HG02588 (cell line): Measurements from ENCODE around the gene SUN2.

ENCODE experiments used
- ATAC-seq: cut with Tn5 transposase; IDR thresholded peaks from one replicate; pipeline ENCODE4 v1.9.1; 2021; ENCODE audit warnings: mild to moderate bottlenecking, moderate library complexity; ENCODE audit not compliant: unreplicated experiment

The SUN2 gene

DNA sequence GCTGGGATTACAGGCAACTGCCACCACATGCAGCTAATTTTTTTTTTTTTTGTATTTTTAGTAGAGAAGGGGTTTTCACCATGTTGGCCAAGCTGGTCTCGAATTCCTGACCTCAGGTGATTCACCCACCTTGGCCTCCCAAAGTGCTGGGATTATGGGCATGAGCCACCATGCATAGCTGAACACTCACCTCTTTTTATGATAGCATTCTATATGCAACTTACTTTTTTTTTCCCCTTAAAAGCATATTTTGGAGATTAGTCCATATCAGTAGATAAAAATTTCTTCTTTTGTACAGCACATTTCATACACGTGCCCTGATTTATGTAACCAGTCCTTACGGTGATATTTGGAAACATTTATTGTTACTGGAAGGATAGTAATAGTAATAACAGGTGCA lies 35.4 kb downstream of the SUN2 start:
- ATAC-seq = no peak

DNA sequence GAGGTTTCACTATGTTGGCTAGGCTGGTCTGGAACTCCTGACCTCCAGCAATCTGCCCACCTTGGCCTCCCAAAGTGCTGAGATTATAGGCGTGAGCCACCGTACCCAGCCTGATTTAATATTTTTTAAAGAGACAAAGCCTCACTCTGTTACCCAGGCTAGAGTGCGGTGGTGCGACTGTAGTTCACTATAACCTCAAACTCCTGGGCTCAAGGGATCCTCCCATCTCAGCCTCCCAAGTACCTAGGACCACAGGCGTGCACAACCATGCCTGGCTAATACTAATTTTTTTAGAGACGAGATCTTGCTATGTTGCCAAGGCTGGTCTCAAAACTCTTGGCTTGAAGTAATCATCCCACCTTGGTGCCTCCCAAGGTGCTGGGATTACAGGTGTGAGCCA lies 36.6 kb downstream of the SUN2 start:
- no peak for ATAC-seq

DNA sequence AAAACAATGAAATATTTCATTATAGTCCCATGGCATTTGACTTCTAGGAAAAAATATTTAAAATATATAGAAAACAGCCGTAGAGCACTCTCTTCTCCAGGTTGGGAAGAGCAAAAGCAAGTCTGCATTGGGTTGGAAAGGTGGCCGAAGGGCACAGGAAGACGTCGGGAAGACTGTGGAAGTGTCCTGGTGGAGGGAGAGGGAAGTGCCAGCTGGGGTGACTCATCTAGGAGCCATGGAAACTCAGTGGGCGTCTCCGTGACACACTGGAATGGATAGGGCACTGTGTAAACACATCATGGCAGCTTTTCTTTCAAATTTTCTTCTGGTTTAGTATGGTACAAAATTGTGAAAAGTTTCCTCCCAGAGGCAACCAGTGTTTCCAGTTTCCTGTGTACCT lies 37.4 kb downstream of the SUN2 start:
- ATAC-seq = no peak

DNA sequence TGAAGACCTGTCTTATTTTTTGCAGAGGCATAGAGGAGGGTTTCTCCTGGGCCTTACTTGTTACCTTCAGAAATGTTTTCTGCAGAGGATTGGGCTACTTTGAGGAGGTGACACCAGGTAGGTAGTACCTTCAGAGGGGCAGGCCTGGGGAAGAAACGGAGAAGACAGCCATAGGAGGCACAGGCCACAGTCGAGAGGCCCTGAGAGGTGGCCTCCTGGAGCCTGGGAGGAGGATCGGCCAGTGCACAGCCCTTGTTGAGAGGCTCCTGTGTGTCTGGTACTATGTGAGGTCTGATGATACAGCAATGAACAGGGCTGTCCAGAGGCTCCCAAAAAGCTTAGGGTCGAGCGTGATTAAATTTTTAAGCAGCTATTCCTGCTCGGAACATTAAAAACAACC lies 38.6 kb downstream of the SUN2 start:
- ATAC-seq = no peak

DNA sequence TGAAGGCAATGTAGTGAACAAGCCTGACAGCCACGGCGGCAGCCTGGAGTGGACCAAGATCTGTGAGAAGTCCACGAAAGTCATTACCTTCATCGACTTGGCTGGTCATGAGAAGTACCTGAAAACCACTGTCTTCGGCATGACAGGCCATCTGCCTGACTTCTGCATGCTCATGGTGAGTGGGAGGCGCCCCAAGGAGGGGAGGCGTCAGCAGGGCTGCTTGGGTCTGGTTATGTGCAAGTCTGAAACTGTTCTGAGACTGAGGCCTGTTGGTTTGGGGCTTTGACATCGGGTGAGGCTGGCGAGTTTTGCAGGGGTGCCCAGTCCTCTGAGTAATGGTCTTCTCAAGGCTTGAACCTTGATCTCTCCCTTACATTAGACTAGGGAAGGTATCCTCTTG lies 39.0 kb downstream of the SUN2 start:
- no peak for ATAC-seq

DNA sequence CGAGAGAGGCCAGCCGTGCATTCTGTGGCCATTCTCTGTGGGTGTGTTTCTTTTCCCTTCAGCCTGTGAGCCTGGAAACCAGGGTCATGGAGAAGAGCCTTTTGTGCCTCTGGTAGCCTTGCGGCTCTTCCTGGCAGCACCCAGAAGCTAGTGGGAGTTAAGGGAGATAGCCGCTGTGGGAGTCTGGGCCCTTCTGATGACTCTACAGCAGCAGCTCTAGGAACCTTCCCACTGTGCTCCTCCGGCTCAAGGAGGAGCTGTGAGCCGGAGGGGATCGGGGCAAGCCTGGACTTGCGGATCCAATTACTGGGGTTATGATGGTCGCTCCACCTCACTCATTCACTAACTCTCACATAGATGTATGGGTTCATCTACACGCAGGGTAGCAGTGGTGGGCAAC lies 39.5 kb downstream of the SUN2 start:
- ATAC-seq = no peak

DNA sequence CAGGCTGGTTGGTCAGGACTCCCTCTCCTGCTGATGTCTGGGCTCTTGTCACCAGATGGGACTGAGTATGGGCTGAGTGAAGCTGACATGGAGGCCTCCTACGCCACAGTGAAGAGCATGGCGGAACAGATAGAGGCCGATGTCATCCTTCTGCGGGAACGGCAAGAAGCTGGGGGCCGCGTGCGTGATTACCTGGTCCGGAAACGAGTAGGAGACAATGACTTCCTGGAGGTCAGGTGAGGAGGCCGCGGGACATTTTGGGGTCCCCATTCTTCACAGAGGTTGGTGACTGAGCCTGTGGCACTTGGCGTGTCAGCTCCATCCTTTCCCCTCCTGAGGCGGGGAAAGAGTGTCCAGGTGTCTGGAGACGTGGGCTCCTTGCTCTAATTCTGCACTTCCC lies 39.9 kb downstream of the SUN2 start:
- ATAC-seq = no peak

DNA sequence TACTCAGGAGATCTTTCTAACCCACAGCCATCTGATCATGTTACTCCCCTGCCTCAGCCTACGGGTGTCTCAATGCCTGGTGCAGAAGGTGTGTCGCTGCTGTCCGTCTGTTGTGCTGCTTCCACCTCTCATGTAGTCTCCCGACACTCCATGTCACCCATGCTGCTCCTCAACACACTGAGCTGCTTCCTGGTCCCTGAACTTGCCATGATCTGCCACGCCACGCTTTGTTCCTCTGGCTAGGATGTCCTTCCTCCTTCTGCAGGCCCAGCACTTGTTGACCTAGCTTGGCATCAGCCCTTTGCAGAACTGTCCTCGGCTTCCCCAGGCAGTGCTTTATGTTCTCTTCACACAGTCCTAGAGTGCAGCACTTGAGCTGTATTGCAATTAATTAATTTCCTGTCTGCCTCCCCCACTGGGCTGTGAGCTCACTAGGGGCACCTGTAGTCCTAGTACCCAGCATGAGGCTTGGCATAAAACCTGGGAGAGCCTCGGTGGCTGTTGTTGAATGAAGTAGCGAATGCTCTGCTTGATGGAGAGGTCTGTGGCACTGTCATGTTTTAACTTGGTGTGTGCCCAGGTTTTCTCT lies 40.5 kb downstream of the SUN2 start:
- no peak for ATAC-seq

DNA sequence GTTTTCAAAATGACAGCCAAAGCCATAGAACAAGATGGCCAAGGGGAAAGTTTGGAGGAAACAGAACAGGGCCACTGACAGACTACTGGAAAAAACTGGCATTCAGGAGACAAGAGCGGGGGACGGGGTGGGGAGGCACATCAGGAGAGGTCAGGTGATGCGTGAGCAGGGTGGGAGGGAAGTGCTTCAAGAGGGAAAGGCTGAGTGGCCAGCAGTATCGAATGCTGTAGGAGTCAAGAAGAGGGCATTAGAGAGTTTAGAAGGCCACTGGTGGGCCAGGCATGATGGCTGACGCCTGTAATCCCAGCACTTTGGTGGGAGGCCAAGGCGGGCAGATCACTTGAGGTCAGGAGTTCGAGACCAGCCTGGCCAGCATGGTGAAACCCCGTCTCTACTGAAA lies 41.9 kb downstream of the SUN2 start:
- ATAC-seq = no peak

DNA sequence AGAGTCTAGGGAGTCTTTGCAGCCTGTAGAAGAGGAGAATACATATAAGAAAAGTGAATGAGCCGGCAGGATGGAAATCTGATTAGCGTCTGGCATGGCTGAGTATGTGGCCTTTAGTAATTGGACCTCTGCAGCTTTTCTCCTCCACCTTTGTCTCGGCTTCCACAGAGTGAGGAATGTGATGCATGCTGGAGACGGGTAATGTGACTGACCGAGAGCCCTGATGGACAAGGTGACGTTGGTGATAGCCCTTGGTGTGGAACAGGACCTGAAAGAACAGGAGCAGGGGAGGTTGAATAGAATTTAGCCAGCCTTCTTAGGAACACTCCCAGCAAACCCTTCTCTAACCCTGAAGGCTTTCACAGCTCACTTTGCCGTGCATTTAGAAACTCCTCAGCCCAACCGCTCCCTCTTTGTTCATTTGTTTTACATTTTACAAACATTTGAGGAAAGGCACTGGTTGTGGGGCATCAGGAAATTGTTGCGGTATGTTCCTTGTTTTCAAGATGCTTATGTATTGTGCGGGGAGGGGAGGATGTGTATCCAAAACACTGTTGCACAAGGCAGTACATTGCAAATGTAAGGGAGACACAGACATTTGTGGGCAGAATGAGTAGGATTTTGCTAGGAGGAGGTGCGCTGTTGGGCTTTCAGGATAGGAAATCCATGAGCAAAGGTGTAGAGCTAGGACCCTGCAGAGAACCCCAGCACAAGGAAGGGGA lies 43.2 kb downstream of the SUN2 start:
- no peak for ATAC-seq

DNA sequence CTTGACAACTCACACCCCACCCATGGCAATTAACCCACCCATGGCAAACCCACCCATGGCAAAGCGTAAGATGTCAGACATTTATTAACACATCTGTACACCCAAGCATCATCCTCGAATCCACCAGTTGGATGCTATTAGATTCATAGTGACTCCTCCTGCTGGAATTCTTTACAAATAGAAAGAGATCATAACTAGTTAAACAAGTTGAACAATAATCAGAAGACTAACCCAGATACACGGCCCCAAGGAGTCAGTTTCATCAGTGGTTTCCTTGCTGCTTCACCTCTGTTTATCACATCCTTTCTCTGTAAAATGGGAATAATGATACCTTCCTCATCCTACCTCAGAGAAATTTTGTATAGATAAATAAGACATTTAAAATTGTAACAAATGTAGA lies 44.9 kb downstream of the SUN2 start:
- no peak for ATAC-seq

DNA sequence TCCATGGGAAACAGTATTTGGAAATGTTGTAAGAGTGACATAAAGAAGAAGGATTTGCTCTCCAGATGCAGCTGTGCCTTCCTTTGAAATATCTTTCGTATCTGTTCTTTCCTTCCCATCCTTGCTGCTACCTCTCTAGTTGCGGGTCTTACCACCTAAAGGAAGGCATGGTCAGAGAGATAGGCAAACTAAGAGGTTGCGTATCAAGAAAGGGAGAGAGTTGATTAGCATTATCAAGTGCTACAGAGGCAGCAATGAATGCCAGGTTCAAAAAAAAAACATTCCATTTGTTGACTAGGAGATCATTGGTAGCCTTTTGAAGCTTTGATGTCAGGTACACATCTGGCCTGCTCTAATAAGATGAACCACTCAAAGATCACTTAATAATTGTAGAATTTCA lies 45.4 kb downstream of the SUN2 start:
- ATAC-seq = no peak

DNA sequence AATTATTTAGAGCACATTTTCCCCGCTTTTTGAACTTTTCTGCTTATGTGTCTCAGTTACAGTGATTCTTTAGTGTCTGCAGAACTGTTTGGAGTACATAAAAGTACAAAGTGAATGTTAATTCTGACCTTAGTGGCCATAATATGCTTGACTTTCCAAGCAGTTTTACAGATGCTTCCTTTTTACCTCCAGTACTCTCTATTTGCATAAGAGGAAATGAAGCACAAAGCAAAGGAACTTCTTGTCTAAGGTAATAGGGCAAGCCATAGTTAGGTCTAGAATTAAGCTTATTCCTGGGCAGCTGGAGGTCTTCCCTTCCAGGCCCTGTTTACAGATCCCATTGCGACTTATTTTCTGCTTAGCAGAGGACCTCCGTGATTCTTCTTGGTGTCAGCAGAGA lies 46.5 kb downstream of the SUN2 start:
- no peak for ATAC-seq

DNA sequence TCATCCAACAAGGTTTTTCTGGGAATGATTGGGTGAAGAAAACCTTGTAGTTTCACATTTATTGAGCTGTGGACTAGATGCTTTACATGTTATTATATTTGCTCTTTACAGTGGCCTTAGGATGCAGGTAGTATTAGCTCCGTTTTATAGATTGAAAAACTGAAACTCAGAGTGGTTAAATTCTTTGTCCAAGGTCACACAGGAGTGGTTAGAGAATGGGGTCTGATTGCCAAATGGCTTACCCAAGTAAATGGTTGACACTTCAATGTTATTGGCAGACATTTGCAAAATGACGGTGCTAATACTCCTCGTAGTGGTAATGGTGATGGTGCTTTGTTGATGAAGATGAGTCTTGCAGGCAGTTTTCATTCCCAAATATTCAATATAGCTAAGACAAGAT lies 47.8 kb downstream of the SUN2 start:
- no peak for ATAC-seq

DNA sequence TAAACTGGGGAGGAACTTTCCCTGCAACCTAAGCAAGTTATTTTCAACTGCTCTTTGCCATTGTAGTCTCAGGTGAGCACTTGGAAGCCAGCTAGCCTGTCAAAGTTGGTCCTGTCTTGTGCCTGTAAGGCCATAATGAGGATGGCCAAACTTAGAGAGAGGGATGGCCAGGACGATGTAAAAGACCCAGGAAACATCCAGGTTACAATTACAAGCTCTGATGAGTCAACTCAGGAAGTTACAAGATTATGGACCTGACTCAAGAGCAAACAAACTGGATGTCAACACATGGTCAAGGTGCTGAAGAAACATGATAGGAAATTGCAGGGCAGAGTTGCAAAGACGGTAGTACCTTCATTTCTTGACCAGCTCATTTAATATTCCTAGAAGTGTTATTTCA lies 48.5 kb downstream of the SUN2 start:
- ATAC-seq = no peak

DNA sequence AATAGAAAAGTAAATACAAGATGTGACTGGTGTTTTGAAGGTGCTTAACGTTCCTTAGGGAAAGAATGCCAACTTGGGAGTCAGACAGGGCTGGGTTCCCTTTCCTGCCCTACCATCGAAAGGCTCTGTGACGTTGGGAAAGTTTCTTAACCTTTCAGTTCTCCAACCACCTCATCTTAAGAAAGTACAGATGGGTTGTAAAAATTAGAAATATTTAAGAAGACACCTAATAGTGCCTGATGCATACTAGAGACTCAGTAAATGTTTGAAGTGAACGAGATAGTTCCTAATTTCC lies 49.0 kb downstream of the SUN2 start:
- ATAC-seq = no peak

DNA sequence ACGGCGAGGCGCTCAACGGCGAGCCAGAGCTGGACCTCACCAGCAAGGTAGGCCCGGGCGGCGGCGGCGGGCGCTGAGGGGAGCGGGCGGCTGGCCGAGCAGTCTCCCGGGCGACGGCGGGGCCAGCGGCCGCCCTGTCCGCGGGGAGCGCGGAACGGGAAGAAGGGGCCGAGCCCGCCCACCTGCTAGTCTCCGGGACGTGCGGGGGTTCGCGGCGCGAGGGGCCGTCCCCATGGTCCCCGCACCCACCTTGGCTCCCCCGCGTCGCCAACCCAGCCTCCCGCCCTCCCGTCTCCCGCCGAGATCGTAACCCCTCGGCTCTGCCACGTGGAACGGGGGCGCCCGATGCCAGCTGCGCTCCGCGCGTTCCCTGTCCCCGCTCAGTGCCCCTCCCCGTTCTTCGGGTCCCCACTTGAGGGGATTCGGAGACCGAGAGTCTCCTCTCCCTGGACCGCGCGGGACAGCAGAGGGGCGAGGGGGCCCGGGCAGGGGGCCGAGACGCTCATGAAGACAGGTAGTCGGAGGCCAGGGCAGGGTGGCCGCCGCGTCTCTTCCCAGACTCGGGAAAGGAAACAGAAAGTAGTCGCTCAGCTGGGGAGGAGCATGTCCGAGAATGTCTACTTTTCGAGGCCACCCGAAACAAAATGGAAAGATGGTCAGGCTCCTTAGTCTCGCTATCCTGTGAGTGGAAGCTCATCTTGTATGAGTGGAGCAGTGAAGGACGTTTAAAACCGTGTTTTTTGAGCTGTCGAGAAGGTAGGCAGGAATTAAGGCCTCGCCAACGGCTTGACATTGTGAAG lies 49.5 kb downstream of the SUN2 start:
- peak; percentile 2 for ATAC-seq

DNA sequence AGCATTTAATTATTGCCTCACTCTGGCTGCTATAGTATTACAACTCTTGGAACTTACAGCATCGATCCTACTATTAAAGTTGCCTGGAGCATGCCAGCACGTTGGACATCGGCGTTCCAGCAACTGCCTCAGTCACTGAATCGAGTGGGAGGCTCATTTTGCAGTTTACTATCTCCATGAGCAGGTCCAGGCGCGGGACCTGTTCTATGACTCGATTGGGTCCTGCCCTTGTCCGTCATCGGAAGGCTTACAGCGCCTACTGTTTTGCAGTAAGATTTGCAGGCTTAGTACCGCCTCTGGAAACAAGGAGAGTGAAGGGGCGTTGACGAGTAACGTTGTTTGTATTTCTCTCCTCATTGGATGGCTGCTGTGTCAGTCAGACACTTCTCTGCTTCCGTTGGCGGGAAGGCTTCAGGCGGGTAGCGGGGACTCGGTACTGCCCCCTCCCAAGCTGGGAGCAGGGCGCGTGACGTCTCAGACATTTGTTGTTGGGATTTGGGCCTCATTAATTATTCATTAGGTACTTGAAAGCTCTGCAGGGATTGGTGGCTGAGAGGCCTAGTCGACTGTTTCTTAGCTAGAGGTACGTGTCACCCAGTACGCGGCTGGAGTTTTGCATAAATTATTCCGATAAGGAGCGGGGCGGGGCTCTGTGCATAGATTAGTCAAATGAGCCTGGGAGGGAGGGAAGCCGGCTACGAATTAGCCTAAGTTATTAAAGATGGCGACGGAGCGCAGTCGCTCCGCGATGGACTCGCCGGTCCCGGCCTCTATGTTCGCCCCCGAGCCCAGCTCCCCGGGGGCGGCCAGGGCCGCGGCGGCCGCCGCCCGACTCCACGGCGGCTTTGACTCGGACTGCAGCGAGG lies 50.3 kb downstream of the SUN2 start, which contains the start of gene GTPBP1:
TSS of gene GTPBP1 (plus strand) at position 710 of the 866 bp plus-strand sequence. CDS start at position 722, 12 bp downstream.
- ATAC-seq = peak; percentile 56

DNA sequence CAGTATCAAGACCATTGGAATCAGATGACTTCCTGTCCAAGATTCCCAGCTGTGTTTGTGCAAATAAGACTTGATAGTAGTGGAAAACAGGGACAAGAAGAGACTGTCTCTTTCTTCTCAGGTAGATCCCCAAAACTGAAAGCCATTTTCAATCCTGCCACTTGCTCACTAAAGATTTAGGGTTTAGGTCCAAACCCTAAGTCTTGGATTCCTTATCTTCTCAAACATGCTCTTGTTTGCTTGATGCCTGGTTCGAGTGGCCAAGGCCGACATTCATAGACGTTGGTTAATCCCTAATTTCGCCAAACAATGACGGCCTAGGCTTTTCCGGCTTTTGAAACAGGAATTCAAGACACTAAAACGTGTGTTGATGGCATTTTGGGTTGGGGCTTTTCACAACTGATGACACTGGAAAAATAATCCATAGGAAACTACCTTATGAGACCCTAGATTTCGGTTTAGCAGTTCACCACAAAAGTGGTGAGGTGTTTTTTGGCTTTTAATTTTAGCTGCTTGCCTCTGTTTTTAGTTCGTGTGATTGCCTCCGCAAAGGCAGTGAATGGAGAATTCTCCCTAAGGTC lies 51.1 kb downstream of the SUN2 start:
- no peak for ATAC-seq

DNA sequence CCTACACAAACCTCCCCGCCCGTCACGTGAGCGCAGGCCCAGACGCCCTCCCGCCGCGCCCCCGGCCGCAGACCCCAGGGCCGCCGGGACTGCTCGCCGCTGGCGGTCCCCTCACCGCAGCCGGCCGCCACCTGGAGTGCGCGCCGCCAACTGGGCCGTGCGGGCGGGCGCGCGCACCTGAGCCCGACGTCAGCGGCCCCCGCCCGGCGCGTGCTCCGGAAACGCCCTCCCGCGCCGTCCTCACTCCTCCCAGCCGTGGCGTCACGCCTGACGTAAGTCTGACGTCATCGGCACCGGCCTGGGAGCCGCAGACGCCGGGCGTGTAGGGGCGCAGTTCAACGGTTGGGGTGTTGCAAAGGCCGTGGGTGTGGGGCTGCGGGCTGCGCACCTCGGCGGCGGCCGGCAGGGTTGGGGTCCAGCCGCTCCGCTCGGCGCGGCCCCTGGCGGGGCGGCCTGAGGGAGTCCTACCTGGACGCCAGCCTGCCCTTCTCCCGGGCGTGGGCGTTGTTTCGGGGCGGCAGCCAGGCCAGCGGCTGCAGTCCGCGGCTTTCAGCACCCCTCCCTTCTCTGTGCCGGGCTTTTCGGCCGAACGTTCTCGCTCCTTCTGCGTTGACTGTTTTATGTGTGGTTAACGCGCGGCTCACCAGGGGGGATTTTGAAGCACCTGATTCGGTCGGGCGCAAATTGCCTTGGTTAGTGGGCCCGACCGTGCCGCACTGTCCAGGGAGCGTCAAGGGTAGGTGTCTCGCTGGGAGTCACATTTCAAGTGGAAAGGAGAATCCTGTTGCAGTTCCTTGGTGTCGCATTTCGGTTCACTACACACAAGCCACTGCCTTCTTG lies 54.8 kb downstream of the SUN2 start, which contains the start of gene JOSD1:
TSS of gene JOSD1 (minus strand) at position 155 of the 840 bp plus-strand sequence. CDS start 956 bp downstream, outside the sequence.
- peak; percentile 39 for ATAC-seq
